OCI-LY3 (cell line): ENCODE results near the gene TPCN1.

Experiments used
- H2AFZ ChIP-seq: fragments of 200-600, 300-600 bp; shearing (Covaris generic); 2 replicates; pipeline ENCODE4 v1.6.0; 2014; ENCODE audit warnings: antibody characterized with exemption, low read depth, low read length
- H3K27ac ChIP-seq: fragments of 200-600, 300-600 bp; sonication (generic); 2 replicates; pipeline ENCODE4 v1.5.1; 2014; ENCODE audit warnings: mild to moderate bottlenecking, low read length, moderate library complexity, mixed read lengths
- H3K27me3 ChIP-seq: fragments of 200-600, 300-600 bp; sonication (generic); 2 replicates; pipeline ENCODE4 v1.6.1; 2014; ENCODE audit warnings: low read depth, low read length, mixed read lengths
- H3K36me3 ChIP-seq: fragments of 200-600, 300-600 bp; sonication (generic); replicated peaks from 2 replicates; pipeline ENCODE3; 2014; ENCODE audit warnings: low read depth, low read length, mixed read lengths
- H3K4me1 ChIP-seq: fragments of 300-600, 200-600 bp; sonication (generic); 2 replicates; pipeline ENCODE4 v1.6.1; 2014; ENCODE audit warnings: low read length, mixed read lengths
- H3K4me2 ChIP-seq: fragments of 200-600, 300-600 bp; sonication (generic); 2 replicates; pipeline ENCODE4 v1.6.1; 2014; ENCODE audit warnings: low read length, mixed read lengths
- H3K4me3 ChIP-seq: fragments of 300-600, 200-600 bp; sonication (generic); 2 replicates; pipeline ENCODE4 v1.5.1; 2014; ENCODE audit warnings: antibody characterized with exemption, mild to moderate bottlenecking, low read length, moderate library complexity
- H3K79me2 ChIP-seq: fragments of 300-600, 200-600 bp; shearing (Covaris generic); 2 replicates; pipeline ENCODE4 v1.6.1; 2014; ENCODE audit warnings: mild to moderate bottlenecking, low read length, mixed read lengths
- H3K9ac ChIP-seq: fragments of 300-600, 200-600 bp; shearing (Covaris generic); 2 replicates; pipeline ENCODE4 v1.6.0; 2014; ENCODE audit warnings: mild to moderate bottlenecking, low read length, moderate library complexity
- H3K9me3 ChIP-seq: fragments of 200-600, 300-600 bp; shearing (Covaris generic); 2 replicates; pipeline ENCODE4 v1.6.1; 2014; ENCODE audit warnings: low read length, mixed read lengths; ENCODE audit not compliant: insufficient read depth
- H4K20me1 ChIP-seq: fragments of 200-600, 300-600 bp; sonication (generic); 2 replicates; pipeline ENCODE4 v1.6.1; 2016; ENCODE audit warnings: low read length, mixed read lengths; ENCODE audit not compliant: insufficient read depth
- CTCF ChIP-seq: fragments of 200-600, 300-600 bp; sonication (generic); IDR thresholded peaks from 2 replicates; pipeline ENCODE4 v1.5.1; 2014; ENCODE audit warnings: antibody characterized with exemption, low read length, low read depth
- EZH2phosphoT487 ChIP-seq: fragments of 200-600 bp; shearing (Covaris generic); IDR thresholded peaks from 2 replicates; pipeline ENCODE4 v1.6.1; 2018; ENCODE audit warnings: antibody characterized with exemption, mixed run types, low read depth

TPCN1 gene

GRCh38 chr12:113347107-113347506 lies 125.8 kb downstream of the TPCN1 start:
- H3K4me3 ChIP-seq = no peak overlapping the region
- H3K79me2 ChIP-seq = no peaks in the 10 kb centered on the region
- no peak for TF ChIP-seq EZH2phosphoT487
- no peaks in the 10 kb centered on the region for H3K9me3 ChIP-seq
- H4K20me1 ChIP-seq = no peaks in the 10 kb centered on the region
- no peaks in the 10 kb centered on the region; the same call in 1 of the 2 replicates for H3K27me3 ChIP-seq
- H3K9ac ChIP-seq = no peak overlapping the region
- no peaks in the 10 kb centered on the region for H3K4me1 ChIP-seq
- H2AFZ ChIP-seq = no peak overlapping the region
- H3K36me3 ChIP-seq = no peaks in the 10 kb centered on the region
- no peak overlapping the region for H3K4me2 ChIP-seq
- no peak overlapping the region for H3K27ac ChIP-seq

GRCh38 chr12:113347892-113348291 lies 126.6 kb downstream of the TPCN1 start:
- Histone ChIP-seq H3K4me1 (no peaks in the 10 kb centered on the region), H3K36me3 (no peaks in the 10 kb centered on the region), H3K9ac (no peak overlapping the region), H3K79me2 (no peaks in the 10 kb centered on the region), H3K27me3 (peaks cover 2% of the 10 kb centered on the region), H3K9me3 (no peaks in the 10 kb centered on the region), H4K20me1 (no peaks in the 10 kb centered on the region), H2AFZ (no peak overlapping the region), H3K4me3 (no peak overlapping the region), H3K4me2 (no peak overlapping the region), H3K27ac (no peak overlapping the region)
- TF ChIP-seq EZH2phosphoT487 (no peak), CTCF (no peak)
